Stimulated activated naive CD4-positive, alpha-beta T cell (primary cell): Measurements from ENCODE around the gene CXCL16.
"Not testable (repeated sequence)": the region's sequence is repeated elsewhere in the genome, so short reads cannot be mapped to it uniquely, and the experiment has no call there.

Source experiments
- DNase-seq, 6 experiments: peaks; one replicate each; lab custom pipeline; 2025; lab: John Stamatoyannopoulos, UW

CXCL16 gene

GRCh38 chr17:4699401-4700056 lies 40.2 kb downstream of the CXCL16 start:
- not testable (repeated sequence) for DNase-seq

GRCh38 chr17:4696437-4696805 lies 43.3 kb downstream of the CXCL16 start:
- no peak for DNase-seq

GRCh38 chr17:4693416-4693815 lies 46.3 kb downstream of the CXCL16 start:
- DNase-seq: no peak

GRCh38 chr17:4691686-4692085 lies 48.0 kb downstream of the CXCL16 start:
- DNase-seq: no peak

- DNase-seq: no peak
Measured at GRCh38 chr17:4690745-4691144, 49.0 kb downstream of the CXCL16 start.

- DNase-seq: not testable (repeated sequence)
Measured at GRCh38 chr17:4689872-4690271, 49.9 kb downstream of the CXCL16 start.

GRCh38 chr17:4683739-4684138 lies 56.0 kb downstream of the CXCL16 start:
- not testable (repeated sequence) for DNase-seq
